Measurements from ENCODE around the gene C16orf74.

C16orf74 gene

DNA sequence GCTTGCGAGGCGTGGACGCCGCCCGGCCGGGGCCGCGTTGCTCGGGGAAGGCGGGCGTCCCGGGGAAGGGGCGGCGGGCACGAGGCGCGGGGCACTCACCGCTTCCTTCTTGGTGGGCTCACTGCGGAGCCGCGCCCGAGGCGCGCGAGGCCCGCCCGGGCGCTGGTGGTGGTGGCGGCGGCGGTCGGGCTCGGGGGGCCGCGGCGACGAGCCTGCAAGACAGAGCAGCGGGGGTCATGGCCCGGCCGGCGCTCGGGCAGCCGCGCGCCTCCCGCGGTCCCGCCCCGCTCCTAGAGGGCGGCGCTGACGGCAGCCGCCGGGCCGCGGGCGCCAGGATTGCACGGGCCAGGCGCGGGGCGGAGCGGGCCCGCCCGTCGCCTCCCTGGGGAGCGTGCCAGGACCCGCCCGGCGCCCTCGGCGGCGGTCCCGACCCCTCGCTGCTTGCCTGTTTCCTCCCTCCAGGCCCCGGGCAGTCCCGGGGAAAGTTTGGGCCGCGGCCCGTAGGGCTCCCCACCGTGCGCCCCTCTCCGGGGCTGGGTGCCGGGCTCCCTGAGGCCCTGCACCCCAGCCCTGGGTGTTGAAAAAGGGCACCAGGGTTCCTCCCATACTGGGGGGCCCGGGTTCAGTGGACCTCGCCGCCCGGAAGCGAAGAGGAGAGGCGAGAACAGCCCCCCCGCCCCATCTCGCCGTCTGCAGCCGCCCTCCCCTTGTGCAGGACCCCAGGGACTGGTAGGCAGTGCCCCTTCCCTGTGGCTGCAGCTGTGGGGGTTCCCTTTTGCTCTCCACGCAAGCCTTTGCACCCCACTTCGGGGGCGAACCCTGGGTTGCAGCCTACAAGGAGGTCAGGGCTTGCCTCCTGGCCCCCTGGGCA is at the start of gene C16orf74:
Gene C16orf74, minus strand, starts transcription at position 270 of the 871 bp plus-strand sequence. CDS start 15,879 bp downstream, outside the sequence.
- peak; percentile 64 for DNase-seq

DNA sequence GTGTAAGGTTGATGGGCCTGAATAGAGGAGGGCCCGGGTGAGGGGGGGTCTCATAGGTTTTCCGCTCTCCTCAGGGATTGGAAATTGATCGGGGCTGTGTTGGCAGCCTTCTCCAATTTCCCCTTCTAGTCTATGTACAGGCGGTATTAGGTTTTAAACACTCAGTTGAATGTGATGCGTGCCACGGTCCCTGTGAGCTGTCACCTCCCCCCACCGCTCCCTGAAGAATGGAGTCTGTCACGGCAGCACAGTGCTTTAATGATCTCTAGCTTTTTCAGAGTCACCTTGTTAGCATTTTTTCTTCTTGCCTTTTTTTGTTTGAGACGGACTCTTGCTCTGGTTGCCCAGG is 49.4 kb upstream of the C16orf74 start:
- no peak for DNase-seq

DNA sequence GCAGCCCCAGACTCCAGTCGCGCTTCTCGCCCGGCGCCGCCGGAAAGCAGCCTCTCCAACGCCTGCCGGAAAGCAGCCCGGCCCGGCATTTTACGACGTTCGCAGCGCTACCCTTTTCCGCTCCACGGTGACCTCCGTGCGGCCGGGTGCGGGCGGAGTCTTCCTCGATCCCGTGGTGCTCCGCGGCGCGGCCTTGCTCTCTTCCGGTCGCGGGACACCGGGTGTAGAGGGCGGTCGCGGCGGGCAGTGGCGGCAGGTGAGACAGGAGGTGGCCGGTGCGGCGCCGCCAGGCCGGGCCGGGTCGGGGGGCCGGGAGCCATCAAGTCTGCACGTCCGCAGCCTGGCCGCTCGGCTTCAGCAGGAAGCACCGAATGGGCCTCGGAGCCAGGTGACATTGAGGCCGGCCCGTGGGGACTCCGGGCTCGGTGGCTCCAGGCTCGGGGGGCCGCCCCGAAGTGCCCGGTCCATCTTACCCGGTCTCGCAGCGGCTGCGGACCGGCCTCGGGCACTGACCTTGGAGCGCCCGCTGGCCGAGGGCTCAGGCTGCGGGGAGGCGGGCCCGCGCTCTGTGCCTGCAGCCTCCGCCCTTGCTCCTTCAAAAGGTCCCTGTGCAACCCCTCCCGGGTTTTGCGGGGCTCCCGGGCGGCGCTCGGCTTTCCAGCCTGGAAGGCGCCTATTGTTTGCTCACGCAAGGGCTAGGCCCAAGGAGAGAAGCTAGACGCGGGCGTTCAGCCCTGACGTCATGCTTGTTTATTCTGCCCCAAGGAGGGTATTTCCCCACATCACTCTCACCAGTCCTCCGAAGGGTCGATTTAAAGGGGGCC is 48.8 kb upstream of the C16orf74 start, which contains the start of the genes COX4I1 and EMC8:
Gene COX4I1, plus strand, starts transcription at position 199 of the 824 bp plus-strand sequence. CDS start 1,511 bp downstream, outside the sequence.
Gene EMC8, minus strand, starts transcription at position 48 of the 824 bp plus-strand sequence. CDS start 249 bp downstream, outside the sequence.
- peak; percentile 97 for DNase-seq

DNA sequence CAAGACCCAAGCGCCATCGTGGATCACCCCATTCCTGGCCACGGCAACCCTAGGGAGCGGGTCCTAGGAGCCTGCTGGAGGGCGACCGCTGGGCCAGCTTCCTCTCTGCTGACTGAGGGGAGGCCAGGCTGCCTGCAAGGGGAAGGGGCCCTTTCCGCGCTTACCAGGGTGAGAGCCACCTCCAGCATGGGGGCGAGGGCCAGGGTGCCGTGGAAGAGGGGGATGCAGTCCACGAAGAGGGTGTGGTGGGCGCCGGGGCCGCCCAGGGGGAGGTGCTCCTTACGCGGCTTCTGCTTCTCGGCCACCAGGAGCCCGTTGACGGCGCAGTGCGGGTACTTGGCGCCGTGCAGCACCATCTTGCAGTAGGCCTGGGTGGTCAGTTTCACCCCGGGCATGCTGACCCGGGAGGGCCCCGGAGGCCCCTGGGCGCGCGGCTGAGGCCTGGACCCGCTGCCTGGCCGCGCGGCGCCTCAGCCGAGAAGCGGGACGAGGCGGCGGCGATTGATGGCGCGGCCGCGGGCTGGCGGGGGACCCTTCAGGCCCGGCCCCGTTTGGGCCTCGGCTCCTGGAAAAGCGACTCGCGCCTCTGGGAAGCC is 48.1 kb upstream of the C16orf74 start:
- peak; percentile 40 for DNase-seq

DNA sequence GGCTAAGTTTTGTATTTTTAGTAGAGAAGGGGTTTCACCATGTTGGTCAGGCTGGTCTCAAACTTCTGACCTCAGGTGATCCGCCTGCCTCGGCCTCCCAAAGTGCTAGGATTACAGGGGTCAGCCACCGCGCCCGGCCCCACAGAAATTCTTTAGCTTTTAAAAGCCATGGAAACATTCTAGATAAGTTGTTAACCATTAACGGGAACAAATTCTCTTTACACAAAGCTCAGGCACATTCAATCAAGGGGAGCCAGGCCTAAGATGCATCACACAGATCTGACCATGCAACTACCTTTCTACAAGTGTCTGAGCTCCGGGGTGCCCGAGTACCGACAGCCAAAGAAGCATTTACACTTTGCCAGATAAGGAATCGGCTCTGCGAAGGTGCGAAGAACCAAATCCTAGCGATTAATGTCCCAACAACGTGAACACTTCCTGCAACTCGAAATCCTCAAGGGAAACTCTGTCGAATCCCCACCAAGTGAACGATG is 47.4 kb upstream of the C16orf74 start:
- no peak for DNase-seq

DNA sequence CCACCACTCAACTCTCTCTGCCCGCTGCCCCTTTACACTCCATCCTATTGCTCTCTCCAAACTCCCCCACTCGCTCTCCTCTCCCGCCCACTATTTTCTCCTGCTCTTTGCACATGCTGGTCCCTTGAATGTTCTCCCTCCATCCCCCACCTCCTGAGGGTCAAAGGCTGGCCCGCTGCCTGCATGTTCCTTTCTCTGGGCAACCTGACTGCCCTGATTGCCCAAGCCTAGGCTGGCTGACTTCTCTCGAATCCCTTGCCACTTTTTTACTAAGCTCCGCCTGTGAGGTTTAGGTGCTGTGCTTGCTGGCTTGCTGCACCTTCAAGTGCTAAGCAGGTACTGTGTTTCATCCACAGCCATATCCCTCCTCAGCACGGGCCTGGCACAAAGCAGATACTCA is 45.7 kb upstream of the C16orf74 start:
- DNase-seq, result no peak

DNA sequence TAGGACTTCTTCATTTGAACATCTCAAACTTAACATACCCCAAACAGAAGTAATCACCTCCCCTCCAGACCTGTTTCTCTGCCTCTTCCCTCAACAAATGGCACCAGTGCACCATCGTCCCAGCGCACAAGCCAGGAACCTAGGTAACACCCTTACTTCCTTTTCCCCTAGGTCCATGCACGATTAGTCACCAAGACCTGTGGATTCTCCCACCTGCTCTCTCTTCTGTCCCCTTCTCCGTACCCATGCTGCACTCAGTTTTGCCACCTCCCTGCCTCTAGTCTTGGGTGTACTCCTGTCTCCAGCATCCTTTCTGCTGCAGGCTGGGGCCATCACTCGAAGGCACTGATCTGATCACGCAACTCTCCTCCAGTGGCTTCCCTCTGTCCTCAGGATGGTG is 45.3 kb upstream of the C16orf74 start:
- DNase-seq, result no peak

DNA sequence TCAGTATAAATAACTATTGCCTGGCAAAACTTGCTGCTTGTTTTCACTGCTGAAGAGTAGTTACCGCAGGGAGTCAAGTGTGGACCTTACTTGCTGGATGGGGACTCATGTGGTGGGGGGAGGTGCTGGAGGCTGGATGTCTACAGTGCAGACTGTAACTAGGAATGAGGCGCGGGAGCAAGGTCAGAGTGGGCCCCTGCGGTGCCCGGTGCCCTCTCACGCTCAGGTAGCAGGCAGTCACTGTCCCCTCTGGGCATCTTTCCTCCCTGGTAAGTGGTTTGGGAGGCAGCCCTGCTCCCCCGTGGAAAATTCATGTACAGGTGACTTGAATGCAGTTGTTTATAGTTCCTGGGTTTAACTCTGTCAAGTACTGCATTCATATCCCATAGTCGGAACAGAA is 43.8 kb upstream of the C16orf74 start:
- DNase-seq, result no peak

DNA sequence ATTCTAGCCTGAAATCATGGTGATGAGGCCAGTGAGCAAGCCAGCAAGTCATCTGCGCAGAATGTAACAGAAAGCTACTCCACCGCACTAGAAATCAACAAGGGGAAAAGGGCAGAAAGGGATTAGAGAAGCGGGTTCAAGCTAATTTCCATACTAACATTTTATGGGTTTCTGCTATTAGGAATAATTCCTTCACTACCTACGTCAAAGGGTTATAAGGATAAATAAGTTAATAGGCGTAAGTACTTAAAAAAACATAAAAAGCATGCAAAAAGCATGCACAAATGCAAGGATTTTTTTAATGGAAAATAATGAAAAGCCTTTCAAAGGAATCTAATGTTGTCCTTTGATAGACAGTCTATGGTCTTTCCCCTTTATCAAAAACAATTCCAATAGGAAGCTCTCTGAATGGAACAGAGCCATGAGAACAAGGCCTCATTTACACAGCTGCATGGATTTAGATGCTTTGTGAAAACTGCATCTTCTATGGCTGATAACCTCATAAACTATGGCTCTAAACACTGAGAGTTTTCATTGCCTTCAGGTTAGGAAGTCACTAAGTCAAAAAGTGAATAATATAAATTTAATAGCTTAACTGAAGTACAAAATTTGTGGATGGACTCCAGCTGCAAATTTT is 42.9 kb upstream of the C16orf74 start:
- no peak for DNase-seq

DNA sequence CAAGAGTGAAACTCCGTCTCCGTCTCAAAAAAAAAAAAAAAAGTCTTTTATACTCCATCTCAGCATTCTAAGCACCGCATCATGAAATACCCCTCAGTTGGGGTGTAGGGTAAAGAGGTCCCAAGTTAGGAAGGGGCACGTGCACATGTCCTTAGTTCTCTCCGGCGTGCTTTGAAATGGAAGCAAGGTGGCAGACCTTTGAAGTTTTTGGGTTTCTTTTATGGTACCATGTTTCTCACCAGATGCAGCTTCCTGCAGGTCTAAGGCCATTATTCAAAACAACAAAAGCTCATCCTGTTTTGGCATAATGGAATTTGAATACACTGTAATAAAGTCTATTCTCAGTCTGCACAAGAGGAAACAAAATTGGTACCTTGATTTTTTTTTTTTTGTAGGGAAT is 38.9 kb upstream of the C16orf74 start:
- no peak for DNase-seq

DNA sequence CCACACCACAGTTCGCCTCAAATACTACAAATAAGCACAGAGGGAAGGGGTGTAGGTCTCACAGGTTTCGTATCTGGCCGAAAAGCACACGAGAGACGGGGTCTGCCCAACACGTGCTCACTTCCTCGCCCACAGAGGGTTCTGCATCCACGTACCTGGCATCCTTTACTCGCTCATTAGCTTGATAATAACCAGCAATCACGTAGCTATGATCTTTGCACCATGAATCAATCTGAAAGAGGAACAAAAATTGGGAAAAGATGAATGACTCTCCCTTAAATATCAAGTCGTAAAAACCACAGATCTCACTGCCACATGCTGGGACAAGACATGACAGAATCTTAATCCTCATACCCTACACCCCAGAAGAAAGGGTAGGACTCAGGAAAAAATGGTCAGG is 37.9 kb upstream of the C16orf74 start:
- peak; percentile 41 for DNase-seq

DNA sequence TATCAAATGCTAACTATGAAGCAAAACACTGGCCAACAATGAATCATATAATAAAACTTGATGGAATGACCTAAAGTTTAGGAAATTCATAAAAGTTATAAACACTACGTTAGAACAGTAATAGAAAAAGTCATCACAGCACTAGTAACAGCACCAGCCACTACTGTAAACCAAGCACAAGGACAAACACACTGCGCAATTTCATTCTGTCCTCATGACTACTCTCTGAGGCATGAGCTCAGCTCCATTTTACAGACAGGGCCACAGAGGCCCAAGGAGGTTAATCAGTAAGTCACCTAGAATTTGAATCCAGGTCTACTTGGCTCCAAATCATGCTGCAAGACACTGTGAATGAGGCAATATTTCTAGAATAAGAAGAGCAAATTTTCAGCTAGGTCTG is 35.0 kb upstream of the C16orf74 start:
- DNase-seq, result no peak

DNA sequence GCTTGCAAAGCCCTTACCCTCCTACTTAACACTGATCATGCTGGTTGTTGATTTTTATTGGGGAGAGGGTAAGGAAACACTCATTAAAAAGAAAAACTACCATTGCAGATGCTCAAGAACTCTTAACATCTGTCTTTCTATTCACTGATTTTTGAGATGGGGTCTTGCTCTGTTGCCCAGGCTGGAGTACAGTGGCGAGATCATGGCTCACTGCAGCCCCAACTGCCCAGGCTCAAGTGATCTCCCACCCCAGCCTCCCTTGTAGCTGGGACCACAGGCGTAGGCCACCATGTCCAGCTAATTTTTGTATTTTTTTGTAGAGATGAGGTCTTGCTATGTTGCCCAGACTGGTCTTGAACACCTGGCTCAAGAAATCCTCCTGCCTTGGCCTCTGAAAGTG is 33.9 kb upstream of the C16orf74 start:
- no peak for DNase-seq

DNA sequence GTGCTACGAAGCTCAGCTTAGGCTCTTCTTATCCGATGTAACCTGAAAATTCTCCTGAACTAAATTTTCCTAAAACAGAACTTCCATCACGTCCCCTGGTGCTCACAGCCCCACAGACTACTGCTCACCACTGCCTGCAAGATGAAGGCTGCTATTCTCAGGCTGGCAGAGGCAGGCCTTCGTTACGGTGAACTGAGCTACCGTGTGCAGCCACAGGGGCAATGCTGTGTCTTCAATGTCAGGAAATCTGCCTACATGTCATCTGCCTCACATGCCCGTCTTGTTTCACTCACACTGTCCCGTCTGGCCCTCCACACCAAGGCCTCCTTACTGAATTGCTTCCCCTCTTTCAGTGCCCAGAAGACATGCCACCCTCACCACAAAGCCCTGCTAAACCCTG is 32.5 kb upstream of the C16orf74 start:
- no peak for DNase-seq

DNA sequence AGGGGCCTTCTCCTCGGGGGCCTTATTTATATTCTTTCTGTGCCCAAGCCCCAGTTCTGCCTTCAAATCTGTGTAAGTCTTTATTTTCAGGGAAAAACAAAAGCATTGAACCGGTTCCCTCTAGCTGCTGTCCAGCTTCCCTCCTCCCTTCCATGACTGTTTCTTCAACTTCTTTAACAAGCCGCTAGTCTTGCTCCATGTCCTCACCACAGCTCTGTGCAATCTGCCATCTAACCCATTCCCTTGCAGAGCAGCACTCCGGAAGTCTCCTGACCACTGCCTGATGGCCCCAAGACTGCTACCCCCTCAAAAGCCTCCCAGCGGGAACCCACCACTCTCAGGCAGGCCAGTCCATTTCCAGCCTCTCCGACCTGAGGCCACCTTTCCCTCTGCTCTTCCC is 31.6 kb upstream of the C16orf74 start:
- DNase-seq, result no peak

DNA sequence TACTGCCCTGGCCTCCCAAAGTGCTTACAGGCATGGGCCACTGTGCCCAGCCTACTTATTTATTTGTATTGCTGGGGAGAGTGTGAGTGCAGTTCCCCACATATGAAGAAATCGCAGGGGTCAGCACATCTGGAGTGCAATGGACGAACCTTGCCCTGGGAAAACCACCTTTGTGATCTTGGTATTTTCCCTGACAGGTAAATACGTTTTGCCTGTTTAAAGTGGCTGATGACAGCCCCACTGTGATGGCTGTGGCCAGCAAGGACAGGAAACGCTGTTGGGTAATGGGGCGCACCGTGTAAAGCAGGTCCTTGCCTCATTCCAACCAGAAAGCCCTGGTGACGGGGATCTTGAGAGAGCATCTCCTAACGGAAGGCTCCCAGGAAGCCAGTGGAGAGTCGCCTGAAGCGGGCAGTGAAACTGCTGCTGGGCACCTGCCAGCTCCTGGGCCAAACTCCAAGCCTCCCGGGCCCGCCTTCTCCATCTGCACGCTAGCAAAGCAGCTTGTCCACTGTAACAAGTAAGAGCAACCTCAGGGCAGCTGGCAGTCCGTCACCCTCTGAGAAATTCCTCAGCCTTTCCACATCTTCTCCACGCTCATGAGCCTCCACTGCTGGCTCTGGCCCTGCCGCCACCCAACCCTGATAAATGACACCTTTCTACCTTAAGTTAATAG is 30.9 kb upstream of the C16orf74 start:
- no peak for DNase-seq

DNA sequence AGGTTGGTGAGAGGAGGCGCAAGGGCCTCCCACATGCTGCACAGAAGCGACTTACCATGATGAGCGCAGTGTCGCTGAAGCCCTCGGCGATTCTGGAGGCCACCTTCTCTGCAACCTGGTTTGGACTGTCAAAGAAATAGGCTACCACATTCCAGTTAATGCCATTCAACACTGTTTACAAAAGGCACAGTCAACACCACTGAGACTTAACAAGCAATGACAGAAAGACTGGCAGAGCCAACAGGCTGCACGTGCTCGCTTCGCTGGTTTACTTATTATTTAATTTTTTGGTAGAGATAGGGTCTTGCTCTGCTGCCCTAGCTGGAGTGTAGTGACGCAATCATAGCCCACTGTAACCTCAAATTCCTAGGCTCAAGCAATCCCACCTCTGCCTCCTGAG is 30.3 kb upstream of the C16orf74 start:
- DNase-seq, result no peak

DNA sequence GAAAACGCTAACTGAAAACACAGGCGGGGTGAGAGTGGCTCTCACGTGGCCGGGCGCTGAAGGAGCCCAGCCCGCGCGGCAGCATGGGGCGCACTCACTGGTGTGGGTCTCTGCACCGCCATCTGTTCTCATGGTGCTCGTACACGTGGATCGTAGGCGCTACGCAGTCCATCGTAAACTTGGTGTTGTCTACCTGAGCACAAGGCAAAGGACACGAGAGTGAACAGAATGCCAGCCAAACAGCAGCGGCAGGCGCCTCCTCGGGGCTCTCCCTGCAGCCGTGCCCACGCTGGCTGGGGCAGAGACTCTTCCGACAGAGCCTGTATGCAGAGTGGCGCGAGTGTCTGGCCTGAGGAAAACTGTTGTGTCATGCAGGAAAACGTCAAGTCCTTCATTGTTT is 29.4 kb upstream of the C16orf74 start:
- DNase-seq, result no peak

DNA sequence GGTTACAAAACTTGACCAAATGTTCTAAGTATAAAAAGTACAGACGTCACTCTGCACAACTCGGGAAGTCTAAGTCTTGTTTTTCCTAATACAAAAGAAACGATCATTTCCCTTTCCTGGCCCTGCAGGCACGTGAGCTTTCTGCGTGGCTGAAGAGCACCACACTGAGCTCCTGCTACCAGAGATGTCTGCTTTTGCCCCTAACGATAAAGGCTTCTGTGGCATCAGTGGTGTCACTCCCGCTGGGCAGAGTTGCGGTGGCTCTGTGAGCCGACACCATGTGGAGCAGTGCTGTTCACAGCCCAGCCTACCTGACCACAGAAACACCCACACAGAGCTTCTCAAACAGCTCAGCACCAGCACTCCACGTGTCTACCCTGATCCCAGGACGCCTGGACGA is 28.0 kb upstream of the C16orf74 start:
- DNase-seq, result no peak

DNA sequence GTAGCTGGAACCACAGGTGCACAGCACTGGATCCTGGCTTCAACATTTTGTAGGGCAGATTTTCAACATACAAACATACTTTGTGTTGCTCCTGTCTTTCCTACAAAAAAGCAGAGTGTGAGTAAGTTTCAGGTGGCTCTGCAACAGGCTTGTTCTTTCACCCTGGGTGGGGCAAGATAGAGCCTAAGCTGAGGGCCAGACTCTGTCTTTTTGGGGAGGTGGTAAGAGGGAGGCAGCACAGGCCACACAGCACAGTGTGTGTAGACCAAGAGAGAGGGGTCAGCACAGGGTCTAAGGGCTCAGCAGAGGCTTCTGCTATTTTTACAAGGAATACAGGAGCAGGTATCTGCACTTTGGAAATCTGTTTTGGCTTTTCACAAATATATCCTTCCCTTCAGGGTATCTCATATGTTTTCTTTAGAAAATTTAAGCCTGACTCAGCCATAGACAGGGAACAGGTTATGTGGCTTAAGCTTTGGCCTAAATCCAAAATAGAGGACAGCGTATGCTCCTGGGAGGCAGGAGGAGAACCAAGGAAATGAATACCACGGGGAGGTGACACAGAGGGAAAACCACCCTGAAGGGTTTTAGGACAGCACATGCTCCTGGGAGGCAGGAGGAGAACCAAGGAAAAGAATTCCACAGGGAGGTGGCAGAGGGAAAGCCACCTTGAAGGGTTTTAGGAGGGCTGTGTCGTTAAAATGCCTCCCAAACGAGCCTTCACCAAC is 26.9 kb upstream of the C16orf74 start:
- DNase-seq, result no peak

DNA sequence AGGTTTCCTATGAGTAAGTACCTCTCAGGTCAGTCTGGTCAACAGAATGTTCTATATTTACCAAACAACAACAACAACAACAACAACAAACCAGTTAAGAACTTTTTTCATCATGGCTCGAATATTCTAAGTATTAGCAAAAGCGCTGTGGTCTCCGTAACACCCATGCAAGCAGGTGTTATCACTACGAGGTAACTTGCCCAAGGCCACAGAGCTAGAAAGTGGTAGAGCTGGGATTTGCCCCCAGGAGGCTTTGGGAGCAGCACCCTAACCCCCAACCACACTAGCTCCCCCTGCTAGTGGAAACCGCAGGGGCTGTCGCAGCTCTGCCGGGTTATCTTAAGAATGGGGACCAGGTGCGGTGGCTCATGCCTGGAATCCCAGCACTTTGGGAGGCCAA is 23.9 kb upstream of the C16orf74 start:
- no peak for DNase-seq

DNA sequence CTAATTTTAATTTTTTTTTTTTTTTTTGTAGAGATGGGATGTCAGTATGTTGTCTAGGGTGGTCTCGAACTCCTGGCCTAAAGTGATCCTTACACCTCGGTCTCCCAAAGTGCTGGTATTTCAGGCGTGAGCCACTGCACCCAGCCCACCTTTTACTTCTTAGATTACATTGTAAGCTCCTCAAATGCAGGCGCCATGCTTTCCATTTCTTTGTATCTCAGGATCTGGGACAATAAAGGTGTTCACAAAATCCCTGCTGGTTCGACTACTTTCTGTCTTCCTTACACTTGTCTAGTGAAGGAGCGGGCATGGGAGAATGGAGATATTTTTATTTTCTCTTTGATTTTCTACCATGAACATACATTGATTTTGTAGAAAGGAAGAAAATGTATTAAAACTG is 23.2 kb upstream of the C16orf74 start:
- no peak for DNase-seq

Data from suppressor macrophage treated with lipopolysaccharide for 4 hours (primary cell).